DMS153 (cell line): Measurements from ENCODE around the gene MS4A14.
"Not testable (repeated sequence)": the region's sequence is repeated elsewhere in the genome, so short reads cannot be mapped to it uniquely, and the experiment has no call there.

Experiments
- DNase-seq: peaks from one replicate; lab custom pipeline; 2025; lab: John Stamatoyannopoulos, UW

The MS4A14 gene

GRCh38 chr11:60389279-60389910 lies 6.9 kb upstream of the MS4A14 start:
- no peak for DNase-seq

DNA sequence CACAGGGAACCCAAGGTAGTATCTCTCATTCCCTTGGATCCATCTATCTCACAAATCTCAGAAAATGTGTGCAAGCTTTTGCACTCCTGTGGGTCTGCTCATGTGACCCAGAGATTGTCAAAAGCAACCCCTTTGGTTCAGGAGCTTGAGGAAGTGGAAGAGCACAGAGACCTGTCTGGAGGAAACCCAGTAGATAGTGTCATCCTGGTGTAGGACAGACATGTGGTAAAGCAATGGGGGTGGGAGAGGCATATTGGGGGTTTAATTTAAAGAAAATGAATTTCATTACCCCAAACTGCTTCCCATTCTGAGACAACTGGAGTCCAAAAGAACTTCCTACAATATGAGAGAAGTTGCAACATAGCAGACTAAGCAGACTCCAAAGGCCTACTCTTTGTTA lies 5.8 kb upstream of the MS4A14 start:
- no peak for DNase-seq

DNA sequence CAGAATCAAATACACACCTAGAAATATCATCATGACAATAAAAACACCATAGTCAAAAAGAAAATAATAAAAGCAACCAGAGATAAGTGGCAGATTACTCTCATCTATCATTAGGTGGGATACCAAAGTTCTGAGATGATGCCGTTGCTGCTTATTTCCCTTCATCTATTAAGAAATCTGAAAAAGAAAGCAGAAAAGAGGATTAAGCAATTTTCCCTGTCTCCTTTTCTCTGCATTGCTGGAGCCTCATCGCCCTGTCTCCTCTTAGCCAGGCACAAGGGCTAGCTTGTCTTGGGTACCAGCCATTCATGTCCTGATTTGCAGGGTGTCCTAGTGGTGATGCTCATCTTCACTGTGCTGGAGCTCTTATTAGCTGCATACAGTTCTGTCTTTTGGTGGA lies 3.9 kb upstream of the MS4A14 start:
- DNase-seq, result no peak

DNA sequence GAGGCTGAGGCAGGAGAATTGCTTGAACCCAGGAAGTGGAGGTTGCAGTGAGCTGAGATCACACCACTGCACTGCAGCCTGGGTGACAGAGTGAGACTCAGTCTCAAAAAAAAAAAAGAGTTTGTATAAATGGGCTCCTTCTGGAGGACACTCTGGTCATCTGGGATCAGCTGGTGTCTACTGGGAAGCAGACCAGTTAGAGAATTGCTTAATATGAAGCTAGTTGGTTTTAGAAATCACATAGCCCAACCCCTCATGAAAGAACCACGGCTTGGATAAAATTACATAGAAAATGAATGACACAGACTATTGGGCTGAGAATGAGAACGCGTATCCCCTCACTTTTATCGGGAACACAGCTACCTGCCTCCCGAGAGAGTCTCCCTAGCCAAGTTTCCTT lies 3.2 kb upstream of the MS4A14 start:
- DNase-seq, result no peak

DNA sequence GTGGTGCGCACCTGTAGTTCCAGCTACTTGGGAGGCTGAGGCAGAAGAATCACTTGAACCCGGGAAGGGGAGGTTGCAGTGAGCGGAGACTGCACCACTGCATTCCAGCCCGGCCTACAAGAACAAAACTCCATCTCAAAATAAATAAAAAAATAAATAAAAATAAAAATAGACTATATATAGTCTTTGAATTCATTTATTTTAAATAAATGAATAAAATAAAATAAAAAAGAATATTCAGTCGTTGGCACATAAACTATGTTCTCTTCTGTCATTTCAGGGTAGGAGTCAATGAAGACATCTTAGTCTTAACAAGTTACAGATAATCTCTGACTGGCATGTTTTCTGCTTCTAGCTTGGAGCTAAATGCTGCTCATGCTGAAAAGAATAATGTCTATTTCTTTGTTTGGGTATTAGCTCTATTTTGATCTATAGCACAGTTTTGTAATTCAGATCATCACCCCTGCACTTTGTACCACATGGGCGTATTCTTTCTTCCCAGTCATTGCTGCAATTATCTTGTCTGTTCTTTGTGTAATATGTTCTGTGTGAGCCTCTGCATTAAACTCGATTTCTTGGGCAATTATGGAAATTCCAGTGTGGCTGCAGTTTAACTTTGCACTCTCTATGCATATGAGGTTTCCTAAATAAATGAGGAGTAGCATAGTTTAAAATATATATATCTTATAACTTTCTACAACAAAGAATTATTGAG lies 1.4 kb upstream of the MS4A14 start:
- DNase-seq, result no peak

DNA sequence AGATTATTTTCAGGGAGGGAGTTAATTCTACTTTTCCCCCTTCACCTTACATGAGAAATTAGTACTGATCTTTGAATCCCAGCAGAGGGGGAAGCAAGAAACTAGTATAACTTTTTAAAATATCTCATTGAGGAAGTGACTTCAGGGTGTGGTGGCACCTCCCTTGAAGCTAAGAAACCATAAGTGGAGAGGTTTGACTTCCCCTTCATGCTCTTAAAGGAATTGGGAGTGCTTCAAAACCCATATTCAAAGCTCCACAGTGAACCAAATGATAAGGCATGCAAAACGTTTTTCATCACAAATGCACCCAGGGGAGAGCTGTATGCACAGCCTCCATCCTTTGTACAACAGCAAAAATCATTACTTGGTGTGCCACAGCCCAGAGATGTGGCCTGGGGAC lies 540 bp downstream of the MS4A14 start:
- no peak for DNase-seq

- DNase-seq, result no peak
Observed at GRCh38 chr11:60420015-60420414, 23.8 kb downstream of the MS4A14 start.

DNA sequence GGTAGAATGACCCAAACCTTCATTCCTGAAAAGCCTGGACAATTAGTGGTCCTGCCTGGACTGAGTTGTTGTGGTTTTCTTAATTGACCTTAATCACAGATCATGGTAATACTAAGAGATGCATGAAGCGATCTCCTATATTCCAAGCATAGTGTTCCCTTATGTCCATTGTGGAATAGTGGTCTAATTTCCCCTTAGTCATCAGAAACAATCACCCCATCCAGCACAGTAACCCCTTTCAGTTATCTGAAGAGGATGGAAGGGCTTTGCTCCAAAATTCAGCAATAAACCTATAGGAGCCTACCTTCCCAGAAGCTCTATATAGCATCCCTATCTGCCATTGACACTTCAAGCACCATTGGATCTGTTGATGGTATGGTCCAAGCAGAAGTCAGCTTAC lies 26.4 kb downstream of the MS4A14 start:
- no peak for DNase-seq

- DNase-seq, result peak; percentile 37
Observed at GRCh38 chr11:60428517-60428916, 32.3 kb downstream of the MS4A14 start.

DNA sequence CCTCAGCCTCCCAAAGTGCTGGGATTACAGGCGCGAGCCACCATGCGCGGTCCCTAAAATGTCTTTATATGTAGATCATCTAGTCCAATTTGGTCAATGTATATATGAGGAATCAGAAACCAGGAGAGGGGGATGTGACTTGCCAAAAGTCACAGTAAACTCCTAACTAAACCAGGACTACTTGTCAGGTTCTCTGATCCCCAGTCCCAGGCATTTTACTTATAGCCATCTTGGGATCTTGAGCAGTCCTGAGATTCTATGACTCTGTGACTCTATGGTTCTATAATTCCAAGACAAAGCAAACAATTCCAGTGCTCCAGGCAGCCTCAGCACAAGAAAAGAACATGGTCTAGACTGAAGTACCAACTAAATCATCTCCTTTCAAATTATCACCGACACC lies 33.0 kb downstream of the MS4A14 start, which contains the start of gene MS4A5:
Gene MS4A5, plus strand, starts transcription at position 301 of the 400 bp plus-strand sequence. CDS start 103 bp downstream, outside the sequence.
- DNase-seq, result no peak

GRCh38 chr11:60431251-60431650 lies 35.0 kb downstream of the MS4A14 start:
- DNase-seq, result no peak

- DNase-seq, result no peak
Observed at GRCh38 chr11:60433401-60433800, 37.1 kb downstream of the MS4A14 start.

DNA sequence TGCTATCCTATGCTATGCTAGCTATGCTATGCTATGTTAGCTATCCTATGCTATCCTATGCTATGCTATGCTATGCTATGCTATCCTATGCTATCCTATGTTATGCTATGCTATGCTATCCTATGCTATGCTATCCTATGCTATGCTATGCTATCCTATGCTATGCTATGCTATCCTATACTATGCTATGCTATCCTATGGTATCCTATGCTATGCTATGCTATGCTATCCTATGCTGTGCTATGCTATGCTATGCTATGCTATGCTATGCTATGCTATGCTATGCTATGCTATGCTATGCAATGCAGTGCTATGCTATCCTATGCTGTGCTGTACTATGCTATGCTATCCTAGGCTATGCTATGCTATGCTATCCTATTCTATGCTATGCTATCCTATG lies 50.8 kb downstream of the MS4A14 start:
- DNase-seq, result no peak

- DNase-seq, result no peak
Observed at GRCh38 chr11:60447846-60448245, 51.6 kb downstream of the MS4A14 start.

DNA sequence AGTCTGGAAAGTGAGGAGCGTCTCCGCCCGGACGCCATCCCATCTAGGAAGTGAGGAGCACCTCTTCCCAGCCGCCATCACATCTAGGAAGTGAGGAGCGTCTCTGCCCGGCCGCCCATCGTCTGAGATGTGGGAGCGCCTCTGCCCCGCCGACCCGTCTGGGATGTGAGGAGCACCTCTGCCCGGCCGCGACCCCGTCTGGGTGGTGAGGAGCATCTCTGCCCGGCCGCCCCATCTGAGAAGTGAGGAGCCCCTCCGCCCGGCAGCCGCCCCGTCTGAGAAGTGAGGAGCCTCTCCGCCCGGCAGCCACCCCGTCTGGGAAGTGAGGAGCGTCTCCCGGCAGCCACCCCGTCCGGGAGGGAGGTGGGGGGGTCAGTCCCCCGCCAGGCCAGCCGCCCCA lies 54.9 kb downstream of the MS4A14 start:
- not testable (repeated sequence) for DNase-seq

GRCh38 chr11:60454212-60454611 lies 58.0 kb downstream of the MS4A14 start:
- DNase-seq, result no peak

- DNase-seq, result no peak
Observed at GRCh38 chr11:60455531-60456042, 59.3 kb downstream of the MS4A14 start, which contains the start of gene MS4A1. MS4A1 (plus strand) TSS chr11:60455847; CDS start chr11:60462375, 6,528 bp downstream.

DNA sequence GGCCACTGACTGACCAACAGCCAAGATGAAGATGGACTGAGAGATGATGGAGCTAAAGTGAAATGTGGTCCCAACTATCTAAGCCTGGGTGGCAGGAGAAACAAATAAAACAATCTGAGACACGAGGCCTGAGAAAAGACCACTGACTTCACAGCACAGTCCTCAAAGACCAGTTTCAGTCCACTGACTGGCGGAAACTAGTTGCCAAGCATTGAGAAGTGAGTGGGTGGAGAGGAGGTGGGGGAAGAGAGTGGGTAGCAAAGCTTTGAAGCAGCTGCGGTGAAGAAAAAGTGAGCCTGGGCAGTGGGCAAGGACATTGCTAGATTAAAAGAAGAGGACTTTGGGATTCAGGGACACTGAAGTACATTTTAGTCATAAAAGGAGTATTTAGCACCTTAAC lies 61.3 kb downstream of the MS4A14 start:
- DNase-seq, result no peak

GRCh38 chr11:60459345-60459744 lies 63.1 kb downstream of the MS4A14 start:
- no peak for DNase-seq
